Measurements from ENCODE around the gene NTM. TPM values are rescaled to one million over a fixed set of nuclear protein-coding genes. Genes with fewer than 3 reads are reported as not detected.

NTM gene
- total RNA-seq, 2 donors from 2014 or later = 1.7 to 3.6 TPM

DNA sequence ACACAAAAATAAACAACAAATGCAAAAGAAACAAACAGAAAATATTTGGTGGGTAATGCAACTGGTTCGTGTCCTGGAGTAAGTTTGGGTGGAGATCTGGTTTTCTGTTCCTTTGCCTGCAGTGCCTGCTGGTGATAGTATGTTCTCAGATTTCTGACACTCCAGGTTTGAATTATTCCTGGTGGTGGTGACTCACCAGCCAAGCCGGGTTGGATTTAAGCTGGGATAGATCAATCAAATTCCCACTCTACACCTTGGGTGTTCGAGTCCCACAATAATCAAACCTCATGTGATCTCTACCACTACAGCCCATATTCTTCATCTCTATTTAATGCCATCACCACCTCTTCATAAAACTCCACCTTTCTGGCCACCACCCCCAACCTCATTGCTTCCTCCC, 421.8 kb downstream of the NTM start:
- no peaks in the 10 kb centered on the region for H3K36me3 ChIP-seq (ENCODE audit: control insufficient read depth, insufficient read depth, low read length)
- H3K4me1 Mint-ChIP-seq = peaks cover 11% of the 10 kb centered on the region

DNA sequence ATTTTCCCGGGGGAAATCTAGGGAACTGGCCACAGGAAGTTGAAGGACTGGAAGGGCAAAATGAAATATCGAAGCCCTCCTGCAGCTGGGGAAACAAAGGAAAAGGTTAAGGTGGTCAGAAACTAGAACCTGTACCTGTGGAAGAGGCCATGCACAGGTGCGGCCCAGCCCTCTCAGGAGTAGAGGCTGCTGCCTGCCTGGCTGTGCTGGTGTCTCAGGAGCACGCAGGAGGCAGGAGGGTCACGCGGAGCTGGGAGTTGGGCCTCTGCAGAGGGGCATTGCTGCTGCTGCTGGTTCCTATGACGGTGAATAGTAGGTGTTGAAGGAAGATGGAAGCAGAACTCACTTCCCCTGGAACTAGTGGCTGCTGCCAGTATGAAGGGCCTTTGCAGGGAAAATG, 425.7 kb downstream of the NTM start:
- no peaks in the 10 kb centered on the region for H3K36me3 Mint-ChIP-seq (ENCODE audit: low read depth)
- TF ChIP-seq, protein P1, sequence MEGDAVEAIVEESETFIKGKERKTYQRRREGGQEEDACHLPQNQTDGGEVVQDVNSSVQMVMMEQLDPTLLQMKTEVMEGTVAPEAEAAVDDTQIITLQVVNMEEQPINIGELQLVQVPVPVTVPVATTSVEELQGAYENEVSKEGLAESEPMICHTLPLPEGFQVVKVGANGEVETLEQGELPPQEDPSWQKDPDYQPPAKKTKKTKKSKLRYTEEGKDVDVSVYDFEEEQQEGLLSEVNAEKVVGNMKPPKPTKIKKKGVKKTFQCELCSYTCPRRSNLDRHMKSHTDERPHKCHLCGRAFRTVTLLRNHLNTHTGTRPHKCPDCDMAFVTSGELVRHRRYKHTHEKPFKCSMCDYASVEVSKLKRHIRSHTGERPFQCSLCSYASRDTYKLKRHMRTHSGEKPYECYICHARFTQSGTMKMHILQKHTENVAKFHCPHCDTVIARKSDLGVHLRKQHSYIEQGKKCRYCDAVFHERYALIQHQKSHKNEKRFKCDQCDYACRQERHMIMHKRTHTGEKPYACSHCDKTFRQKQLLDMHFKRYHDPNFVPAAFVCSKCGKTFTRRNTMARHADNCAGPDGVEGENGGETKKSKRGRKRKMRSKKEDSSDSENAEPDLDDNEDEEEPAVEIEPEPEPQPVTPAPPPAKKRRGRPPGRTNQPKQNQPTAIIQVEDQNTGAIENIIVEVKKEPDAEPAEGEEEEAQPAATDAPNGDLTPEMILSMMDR (conservative IDR thresholded peaks at IDR 0.05) = no peak
- H3K27me3 ChIP-seq (ENCODE audit: control insufficient read depth, insufficient read depth, low read length, poor library complexity, severe bottlenecking) = no peaks in the 10 kb centered on the region
- H3K4me1 ChIP-seq (ENCODE audit: control insufficient read depth, insufficient read depth, low read length) = peaks cover 9% of the 10 kb centered on the region
- H3K4me3 Mint-ChIP-seq = no peak overlapping the region
- H3K4me3 ChIP-seq (ENCODE audit: low read length) = no peak overlapping the region
- H3K9me3 ChIP-seq (ENCODE audit: control insufficient read depth, low read length) = no peaks in the 10 kb centered on the region
- H3K27me3 Mint-ChIP-seq (ENCODE audit: insufficient read depth) = no peaks in the 10 kb centered on the region
- no peak for DNase-seq
- WGBS, 2 experiments (ENCODE audit: insufficient coverage in 1 of 2, insufficient read length in 1 of 2) = 92 to 100% methylated on average over 4 to 7 of the region's 7 CpGs
- no peaks in the 10 kb centered on the region for H3K9me3 Mint-ChIP-seq
- no peak overlapping the region for H3K9ac ChIP-seq (ENCODE audit: extremely low read depth, low read length, poor library complexity, severe bottlenecking)
- H3K36me3 ChIP-seq (ENCODE audit: control insufficient read depth, insufficient read depth, low read length) = no peaks in the 10 kb centered on the region
- no peak overlapping the region for H3K27ac Mint-ChIP-seq
- no peak overlapping the region for H3K27ac ChIP-seq (ENCODE audit: low read depth, low read length)
- H3K4me1 Mint-ChIP-seq = peaks cover 24% of the 10 kb centered on the region

More for the DNA sequence above, 421.8 kb downstream of the NTM start:
- Mint-ChIP-seq H3K9me3 (no peaks in the 10 kb centered on the region), H3K36me3 (ENCODE audit: low read depth) (no peaks in the 10 kb centered on the region), H3K27me3 (ENCODE audit: insufficient read depth) (no peaks in the 10 kb centered on the region), H3K4me3 (no peak overlapping the region), H3K27ac (no peak overlapping the region)
- no peak overlapping the region for H3K9ac ChIP-seq (ENCODE audit: extremely low read depth, low read length, poor library complexity, severe bottlenecking)
- no peaks in the 10 kb centered on the region for H3K27me3 ChIP-seq (ENCODE audit: control insufficient read depth, insufficient read depth, low read length, poor library complexity, severe bottlenecking)
- no peak overlapping the region for H3K4me3 ChIP-seq (ENCODE audit: low read length)
- 78 to 80% methylated on average over 2 to 3 of the region's 3 CpGs for WGBS, 2 experiments (ENCODE audit: insufficient coverage in 1 of 2, insufficient read length in 1 of 2)
- H3K4me1 ChIP-seq (ENCODE audit: control insufficient read depth, insufficient read depth, low read length) = peaks cover 3% of the 10 kb centered on the region
- DNase-seq = no peak
- TF ChIP-seq, protein P1 (conservative IDR thresholded peaks at IDR 0.05) = no peak
- H3K27ac ChIP-seq (ENCODE audit: low read depth, low read length) = no peak overlapping the region
- H3K9me3 ChIP-seq (ENCODE audit: control insufficient read depth, low read length) = no peaks in the 10 kb centered on the region

DNA sequence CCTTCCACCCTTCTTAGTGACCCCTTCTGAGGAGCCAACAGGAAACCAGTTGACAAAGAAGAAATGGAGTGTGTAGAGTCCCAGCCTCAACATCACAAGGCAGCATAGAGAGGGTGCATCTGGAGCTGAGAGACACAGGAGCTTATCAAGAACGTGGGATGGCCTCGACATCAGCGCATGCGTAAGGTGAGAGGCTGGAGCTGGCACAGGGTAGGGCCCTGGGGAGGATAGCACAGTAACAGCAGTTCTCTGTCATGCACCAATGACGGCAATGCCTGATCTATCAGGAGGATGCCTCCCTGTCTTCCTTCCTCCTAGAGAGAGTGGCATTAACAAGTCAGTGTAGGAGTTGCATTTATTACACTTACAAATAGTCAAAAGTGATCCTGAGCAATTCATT, 426.1 kb downstream of the NTM start:
- no peaks in the 10 kb centered on the region for H3K9me3 Mint-ChIP-seq
- TF ChIP-seq, protein P1 (conservative IDR thresholded peaks at IDR 0.05) = no peak
- no peak overlapping the region for H3K4me3 Mint-ChIP-seq
- H3K36me3 ChIP-seq (ENCODE audit: control insufficient read depth, insufficient read depth, low read length) = no peaks in the 10 kb centered on the region
- H3K27ac ChIP-seq (ENCODE audit: low read depth, low read length) = no peak overlapping the region
- H3K4me1 Mint-ChIP-seq = peaks cover 29% of the 10 kb centered on the region
- WGBS, 2 experiments (ENCODE audit: insufficient coverage in 1 of 2, insufficient read length in 1 of 2) = 88% methylated on average over 4 to 5 of the region's 5 CpGs
- H3K36me3 Mint-ChIP-seq (ENCODE audit: low read depth) = no peaks in the 10 kb centered on the region
- no peak overlapping the region for H3K9ac ChIP-seq (ENCODE audit: extremely low read depth, low read length, poor library complexity, severe bottlenecking)
- H3K27me3 ChIP-seq (ENCODE audit: control insufficient read depth, insufficient read depth, low read length, poor library complexity, severe bottlenecking) = no peaks in the 10 kb centered on the region
- peaks cover 11% of the 10 kb centered on the region for H3K4me1 ChIP-seq (ENCODE audit: control insufficient read depth, insufficient read depth, low read length)
- H3K27me3 Mint-ChIP-seq (ENCODE audit: insufficient read depth) = no peaks in the 10 kb centered on the region
- H3K4me3 ChIP-seq (ENCODE audit: low read length) = no peak overlapping the region
- no peaks in the 10 kb centered on the region for H3K9me3 ChIP-seq (ENCODE audit: control insufficient read depth, low read length)
- H3K27ac Mint-ChIP-seq = no peak overlapping the region
- DNase-seq = no peak
